ENCODE data around the gene HLA-DMA.
A peak's percentile ranks its signal among the peaks of the same experiment; 100 is the strongest.

Gene HLA-DMA

GRCh38 chr6:32974541-32975308, 21.8 kb upstream of the HLA-DMA start:
- DNase-seq (ENCODE audit: low spot score): no peak

- DNase-seq (ENCODE audit: low spot score): no peak
These were observed 21.1 kb upstream of the HLA-DMA start for GRCh38 chr6:32974016-32974333.

GRCh38 chr6:32973144-32974015, 20.5 kb upstream of the HLA-DMA start:
- no peak for DNase-seq (ENCODE audit: low spot score)

- no peak for DNase-seq (ENCODE audit: low spot score)
These were observed 19.7 kb upstream of the HLA-DMA start for GRCh38 chr6:32972353-32973143.

DNA sequence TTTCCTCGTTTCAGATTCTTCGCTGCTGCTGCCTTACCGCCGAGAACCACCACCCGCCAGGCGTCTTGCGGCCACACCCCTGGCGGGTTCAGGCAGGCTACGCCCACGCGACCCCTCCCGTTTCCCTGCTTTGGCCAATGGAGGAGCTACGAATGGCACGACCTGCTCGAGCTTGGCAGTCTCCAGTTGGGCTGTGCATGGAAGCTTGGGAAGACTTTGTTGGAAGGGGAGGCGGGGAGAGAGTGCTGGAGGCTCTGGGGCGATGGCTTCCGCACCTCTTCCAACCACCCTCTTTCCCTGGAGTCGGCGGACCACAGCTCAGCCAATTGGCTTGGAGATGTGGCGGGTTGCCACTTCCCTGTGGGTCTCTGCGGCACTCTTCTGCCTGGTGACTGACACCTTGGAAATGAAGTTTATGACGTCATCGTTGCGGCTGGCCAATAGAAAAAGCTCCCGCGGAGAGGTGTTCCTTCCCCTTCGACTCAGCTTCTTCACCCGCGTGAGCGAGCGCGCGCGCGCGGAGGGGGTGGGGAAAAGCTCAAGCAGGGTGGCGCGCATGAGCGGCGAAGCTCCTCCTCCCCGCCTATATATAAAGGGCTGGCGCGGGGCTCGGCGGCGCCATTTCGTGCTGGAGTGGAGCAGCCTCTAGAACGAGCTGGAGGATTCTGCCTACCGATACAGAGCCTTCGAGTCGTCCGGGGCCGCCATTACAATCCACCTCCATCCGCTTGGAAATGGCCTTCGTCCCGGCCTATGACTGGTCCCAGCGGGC, 18.9 kb upstream of the HLA-DMA start:
- DNase-seq (ENCODE audit: low spot score): peak; percentile 98

DNA sequence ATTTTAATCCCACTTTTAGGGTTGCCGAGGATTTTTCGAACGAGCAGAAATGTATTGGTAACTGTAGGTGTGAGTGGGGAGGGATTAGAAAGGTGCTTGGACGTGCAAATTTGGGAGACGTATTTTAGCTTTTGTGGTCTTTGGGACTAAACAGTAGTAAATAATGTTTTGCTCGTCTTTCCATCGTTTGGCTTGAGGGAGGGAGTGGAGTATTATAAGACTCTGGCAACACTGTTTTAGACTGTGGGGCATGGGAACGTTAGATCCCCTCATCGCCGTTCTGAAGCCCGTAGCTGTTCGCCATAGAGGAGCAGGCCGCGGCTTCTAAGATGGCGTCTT, 18.3 kb upstream of the HLA-DMA start:
- no peak for DNase-seq (ENCODE audit: low spot score)

- peak; percentile 71 for DNase-seq (ENCODE audit: low spot score)
These were observed 17.7 kb upstream of the HLA-DMA start for GRCh38 chr6:32970413-32971241.

- peak; percentile 78 for DNase-seq (ENCODE audit: low spot score)
These were observed 17.0 kb upstream of the HLA-DMA start for GRCh38 chr6:32969685-32970412.

DNA sequence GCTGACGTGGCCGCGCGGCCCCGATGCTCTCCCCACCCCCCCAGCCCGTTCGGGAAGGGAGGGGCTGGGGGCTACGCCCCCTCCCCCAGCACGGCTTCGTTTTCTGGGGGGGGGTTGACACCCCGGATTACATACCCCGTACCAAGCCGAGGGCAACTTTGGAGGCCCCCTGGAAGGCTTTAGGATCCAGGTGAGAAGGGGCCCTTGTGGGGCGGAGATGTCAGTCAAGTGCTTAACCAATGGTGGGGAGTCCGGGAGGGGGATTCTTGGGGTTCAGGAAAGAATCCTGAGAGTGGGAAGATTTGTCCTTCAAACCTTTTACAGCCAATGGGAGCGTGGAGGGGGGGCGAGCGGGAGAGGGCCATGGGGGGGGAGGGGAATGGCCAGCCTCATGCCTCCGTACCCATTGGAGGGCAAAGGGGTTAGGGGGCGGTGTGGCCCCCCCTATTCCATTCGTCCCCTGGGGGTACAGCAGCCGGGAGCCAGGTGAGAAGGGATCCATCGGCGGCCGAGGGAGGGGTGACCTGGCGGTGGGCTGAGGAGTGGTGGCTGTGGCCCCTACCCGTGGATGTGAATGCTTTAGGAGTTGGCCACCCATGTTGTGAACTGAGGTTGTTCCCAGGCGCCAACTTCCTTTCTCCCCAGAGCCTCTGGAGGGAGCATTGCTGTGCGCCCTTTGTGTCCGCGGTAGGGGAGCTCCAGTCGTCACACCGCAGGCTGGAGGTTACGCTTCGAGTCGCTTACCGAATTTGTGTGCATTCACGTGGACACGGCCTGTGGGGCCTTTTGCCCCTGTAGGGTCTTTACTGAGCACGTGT, 16.2 kb upstream of the HLA-DMA start:
- peak; percentile 68 for DNase-seq (ENCODE audit: low spot score)

GRCh38 chr6:32968093-32968866, 15.4 kb upstream of the HLA-DMA start, which contains the start of gene BRD2:
Gene BRD2, plus strand, starts transcription at chr6:32968594. Its CDS starts 4,305 bp downstream, at chr6:32972899.
- DNase-seq (ENCODE audit: low spot score): peak; percentile 96

- DNase-seq (ENCODE audit: low spot score): peak; percentile 58
These were observed 14.5 kb upstream of the HLA-DMA start for GRCh38 chr6:32967151-32968091.

- DNase-seq (ENCODE audit: low spot score): no peak
These were observed 11.9 kb upstream of the HLA-DMA start for GRCh38 chr6:32964776-32965175.

GRCh38 chr6:32963866-32964265, 11.0 kb upstream of the HLA-DMA start:
- no peak for DNase-seq (ENCODE audit: low spot score)

DNA sequence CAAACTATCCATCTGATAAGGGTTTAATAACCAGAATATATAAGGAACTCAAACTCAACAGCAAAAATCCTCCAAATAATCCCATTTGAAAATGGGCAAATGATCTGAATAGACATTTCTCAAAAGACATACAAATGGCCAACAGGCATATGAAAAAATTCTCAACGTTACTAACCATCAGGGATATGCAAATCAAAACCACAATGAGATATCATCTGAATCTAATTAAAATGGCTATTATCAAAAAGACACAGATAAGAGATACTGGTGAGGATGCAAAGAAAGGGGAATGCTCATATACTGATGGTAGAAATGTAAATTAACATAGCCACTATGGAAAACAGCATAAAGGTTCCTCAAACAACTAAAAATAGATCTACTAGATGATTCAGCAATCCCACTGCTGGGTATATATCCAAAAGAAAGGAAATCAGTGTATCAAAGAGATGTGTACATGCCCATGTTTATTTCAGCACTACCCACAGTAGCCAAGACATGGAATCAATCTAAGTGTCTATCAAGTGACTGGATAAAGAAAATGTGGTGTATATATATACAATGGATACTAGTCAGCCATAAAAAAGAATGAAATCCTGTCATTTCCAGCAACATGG, 9.4 kb upstream of the HLA-DMA start:
- DNase-seq (ENCODE audit: low spot score): no peak

GRCh38 chr6:32960563-32960962, 7.7 kb upstream of the HLA-DMA start:
- no peak for DNase-seq (ENCODE audit: low spot score)

- no peak for DNase-seq (ENCODE audit: low spot score)
These were observed 3.3 kb upstream of the HLA-DMA start for GRCh38 chr6:32956176-32956575.
